HS-5 (cell line): ENCODE data around the gene BAZ2B.
"Not testable (repeated sequence)": the region's sequence is repeated elsewhere in the genome, so short reads cannot be mapped to it uniquely, and the experiment has no call there.

Experiments used
- DNase-seq: peaks from one replicate; pipeline ENCODE4 v3.0.0-alpha.2; 2012; ENCODE audit warnings: low read depth

BAZ2B gene

DNA sequence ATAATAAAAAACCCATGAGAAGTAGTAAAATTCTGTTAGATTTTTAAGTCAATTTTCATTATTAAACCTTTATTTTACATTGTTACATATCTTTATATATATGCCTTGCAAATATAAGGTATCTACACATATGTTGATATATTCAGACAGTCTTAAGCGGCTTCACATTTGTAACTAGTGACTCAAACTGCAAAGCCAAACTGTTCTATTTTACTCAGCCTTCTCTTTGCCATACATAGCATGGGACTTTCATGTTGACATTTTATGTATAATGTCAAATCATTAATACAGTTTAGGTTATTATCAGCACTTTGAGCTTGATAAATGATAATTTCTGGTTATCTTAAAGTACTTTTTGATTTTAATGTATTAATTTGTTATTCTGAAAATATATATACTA, 204.9 kb downstream of the BAZ2B start:
- DNase-seq: no peak

DNA sequence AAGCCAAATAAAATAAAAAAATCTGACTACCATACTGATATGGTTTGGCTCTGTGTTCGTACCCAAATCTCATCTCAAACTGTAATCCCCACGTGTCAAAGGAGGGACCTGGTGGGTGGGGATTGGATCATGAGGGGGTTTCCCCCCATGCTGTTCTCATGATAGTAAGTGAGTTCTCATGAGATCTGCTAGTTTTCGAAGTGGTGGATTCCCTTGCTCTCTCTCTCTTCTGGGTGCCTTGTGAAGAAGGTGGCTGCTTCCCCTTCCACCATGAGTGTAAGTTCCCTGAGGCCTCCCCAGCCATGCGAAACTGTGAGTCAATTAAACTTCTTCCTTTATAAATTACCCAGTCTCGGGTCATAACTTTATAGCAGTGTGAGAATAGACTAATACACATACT, 206.1 kb downstream of the BAZ2B start:
- DNase-seq: no peak

GRCh38 chr2:159409116-159409800, 207.1 kb downstream of the BAZ2B start:
- no peak for DNase-seq

GRCh38 chr2:159402790-159403189, 213.6 kb downstream of the BAZ2B start:
- DNase-seq: no peak

DNA sequence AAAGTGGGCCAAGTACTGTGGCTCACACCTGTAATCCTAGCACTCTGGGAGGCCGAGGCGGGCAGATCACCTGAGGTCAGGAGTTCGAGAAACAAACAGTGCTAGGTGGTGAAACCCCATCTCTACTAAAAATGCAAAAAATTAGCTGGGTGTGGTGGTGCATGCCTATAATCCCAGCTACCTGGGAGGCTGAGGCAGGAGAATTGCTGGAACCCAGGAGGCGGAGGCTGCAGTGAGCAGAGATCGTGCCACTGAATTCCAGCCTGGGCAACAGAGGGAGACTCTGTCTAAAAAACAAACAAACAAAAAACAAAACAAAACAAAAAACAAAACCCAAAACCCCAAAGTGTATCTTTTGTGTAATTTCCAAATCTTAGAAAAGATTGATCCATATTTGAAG, 214.2 kb downstream of the BAZ2B start:
- not testable (repeated sequence) for DNase-seq

DNA sequence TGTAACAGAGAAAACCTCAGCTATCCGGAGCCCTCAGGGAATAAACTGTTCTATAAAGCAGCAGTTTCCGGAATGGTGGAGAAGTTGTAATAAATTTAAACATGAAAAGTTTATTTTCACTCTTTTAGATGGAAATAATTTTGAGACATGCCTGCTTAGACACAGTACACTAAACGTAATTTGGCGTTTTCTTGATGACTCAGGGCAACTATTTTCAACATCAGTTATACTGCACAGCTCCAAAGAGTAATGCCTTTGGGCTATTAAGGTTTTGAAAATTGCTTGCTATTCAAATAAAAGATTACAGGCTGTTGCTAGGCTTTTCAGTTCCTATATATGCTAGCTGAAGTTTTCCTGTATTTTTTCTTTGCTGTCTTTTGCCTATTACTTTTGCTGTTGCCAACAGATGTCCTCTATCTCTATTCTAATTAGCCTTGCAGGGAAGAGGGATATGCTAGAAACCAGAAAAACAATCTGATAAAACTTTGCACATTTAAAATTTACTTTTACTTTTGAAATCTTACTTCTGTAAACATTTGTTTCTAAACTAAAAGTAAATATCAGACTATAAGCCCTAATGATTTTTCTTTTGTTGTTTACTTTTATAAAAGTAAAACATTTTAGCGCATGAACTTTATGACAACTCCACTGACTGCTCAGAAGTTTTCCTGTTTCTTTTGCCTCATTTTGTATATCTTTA, 216.5 kb downstream of the BAZ2B start:
- no peak for DNase-seq

DNA sequence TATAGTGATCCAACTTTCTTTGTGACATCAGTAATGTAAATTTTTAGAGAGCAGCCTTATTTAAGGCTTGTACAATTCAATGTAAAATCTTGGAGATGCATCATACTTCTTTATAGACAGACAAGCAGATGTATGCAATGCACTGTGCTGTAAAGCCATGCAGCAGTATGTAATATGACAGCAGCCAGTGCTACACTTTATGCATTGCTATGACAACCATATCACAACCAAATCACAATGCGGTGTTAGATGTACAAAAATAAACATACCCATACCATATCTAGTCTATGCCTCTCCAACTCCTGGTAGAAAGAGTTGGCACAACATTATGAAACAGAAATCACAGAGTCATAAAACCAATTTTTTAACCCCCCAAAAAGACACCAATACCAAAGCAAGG, 219.5 kb downstream of the BAZ2B start:
- DNase-seq: no peak

- no peak for DNase-seq
Measured at GRCh38 chr2:159382447-159383028, 233.8 kb downstream of the BAZ2B start.

DNA sequence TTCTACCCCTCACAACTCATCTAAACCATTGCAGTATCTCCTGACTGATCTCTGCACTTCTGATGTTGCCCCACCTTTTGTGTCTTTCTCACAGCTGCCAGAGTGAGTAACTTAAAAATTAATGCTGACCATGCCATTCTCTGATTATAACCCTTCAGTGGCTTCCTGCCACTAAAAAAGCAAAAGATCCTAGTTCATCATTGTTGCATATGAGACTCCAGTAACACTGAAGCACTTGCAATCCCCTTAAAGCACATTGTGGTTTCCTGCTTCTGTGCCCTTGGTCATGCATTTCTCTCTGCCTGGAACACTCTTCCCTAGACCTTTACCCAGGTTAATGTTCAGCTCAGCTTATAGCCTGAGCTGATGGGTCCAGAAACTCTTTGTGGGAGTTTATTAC, 234.8 kb downstream of the BAZ2B start:
- no peak for DNase-seq

- DNase-seq: no peak
Measured at GRCh38 chr2:159380685-159381239, 235.6 kb downstream of the BAZ2B start.

DNA sequence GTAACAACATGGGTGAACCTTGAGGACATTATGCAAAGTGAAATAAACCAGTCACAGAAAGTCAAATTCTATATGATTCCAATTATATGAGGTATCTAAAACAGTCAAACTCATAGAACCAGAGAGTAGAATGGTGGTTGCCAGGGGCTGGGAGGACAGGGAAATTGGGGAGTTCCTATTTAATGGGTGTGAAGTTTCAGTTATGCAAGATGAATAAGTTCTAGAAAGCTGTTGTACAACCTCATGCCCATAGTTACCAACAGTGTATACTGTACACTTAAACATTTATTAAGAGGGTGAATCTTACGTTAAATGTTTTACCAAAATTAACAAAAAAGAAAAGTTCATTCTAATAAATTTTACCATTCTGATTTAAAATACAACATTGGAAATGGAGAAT, 237.2 kb downstream of the BAZ2B start:
- no peak for DNase-seq

DNA sequence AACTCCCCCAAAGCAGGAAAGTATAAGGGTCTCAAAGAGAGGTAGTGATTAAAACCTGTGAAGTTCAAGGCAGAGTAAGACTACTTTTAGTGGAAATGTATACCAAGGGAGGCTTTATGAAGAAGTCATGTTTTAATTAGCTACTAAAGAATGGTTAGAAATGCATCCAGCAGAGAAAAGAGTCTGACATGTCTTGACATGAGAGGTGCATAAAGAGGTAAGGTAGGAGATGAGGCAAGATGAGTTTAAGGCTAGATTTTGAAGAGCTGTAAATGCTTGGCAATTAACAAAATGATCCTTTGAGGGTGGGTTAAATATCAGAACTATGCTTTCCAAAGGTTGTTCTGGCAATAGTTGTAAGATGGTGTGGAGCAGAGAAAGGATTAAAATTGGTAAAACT, 241.1 kb downstream of the BAZ2B start:
- DNase-seq: no peak

DNA sequence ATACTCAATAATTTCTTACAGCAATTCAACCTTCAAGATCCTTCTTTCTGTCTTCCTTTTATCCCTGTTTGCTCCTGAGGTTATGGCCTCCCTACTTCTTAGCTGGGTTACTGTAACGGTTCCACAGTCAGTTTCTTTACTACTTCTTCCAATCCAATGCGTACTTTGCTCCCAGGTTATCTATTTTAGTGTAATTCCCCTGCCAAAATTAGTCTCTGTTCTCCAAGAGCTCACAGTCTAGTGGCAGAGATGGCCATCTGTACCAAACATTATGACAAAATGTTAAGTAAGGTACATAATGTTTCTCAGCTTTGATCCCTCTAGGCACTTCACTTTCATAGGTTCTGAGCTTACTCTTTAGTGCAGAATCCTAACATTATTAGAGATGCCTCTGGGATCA, 244.8 kb downstream of the BAZ2B start:
- no peak for DNase-seq

GRCh38 chr2:159366538-159366937, 249.8 kb downstream of the BAZ2B start:
- no peak for DNase-seq

GRCh38 chr2:159362816-159363251, 253.5 kb downstream of the BAZ2B start:
- DNase-seq: peak; percentile 37

DNA sequence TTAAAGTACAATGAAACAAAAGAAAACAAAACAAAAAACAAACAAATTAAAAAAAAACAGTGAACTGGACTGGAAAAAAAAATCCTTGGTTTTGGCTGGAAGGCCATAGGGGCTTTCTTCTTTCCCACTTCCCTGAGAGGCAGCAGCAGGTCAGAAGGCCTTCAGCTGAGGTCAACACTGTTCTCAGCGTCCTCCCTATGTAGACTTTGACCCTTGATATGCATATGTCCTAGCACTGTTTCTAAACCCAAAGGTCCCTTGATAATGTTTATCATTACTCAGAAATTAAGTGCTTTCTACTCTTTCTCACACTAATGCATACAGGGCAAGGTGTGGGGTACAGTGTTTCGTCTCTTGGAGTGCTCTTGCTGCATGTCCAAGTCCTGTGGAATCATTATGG, 254.3 kb downstream of the BAZ2B start:
- no peak for DNase-seq

GRCh38 chr2:159361603-159362002, 254.7 kb downstream of the BAZ2B start:
- not testable (repeated sequence) for DNase-seq

DNA sequence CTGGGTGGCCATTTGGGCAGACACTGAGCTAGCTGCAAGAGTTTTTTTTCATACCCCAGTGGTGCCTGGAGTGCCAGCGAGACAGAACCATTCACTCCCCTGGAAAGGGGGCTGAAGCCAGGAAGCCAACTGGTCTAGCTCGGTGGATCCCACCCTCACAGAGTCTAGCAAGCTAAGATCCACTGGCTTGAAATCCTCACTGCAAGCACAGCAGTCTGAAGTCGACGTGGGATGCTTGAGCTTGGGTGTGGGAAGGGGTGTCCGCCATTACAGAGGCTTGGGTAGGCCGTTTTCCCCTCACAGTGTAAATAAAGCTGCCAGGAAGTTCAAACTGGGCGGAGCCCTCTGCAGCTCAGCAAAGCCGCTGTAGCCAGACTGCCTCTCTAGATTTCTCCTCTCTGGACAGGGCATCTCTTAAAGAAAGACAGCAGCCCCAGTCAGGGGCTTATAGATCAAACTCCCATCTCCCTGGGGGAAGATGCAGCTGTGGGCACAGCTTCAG, 260.2 kb downstream of the BAZ2B start:
- no peak for DNase-seq

DNA sequence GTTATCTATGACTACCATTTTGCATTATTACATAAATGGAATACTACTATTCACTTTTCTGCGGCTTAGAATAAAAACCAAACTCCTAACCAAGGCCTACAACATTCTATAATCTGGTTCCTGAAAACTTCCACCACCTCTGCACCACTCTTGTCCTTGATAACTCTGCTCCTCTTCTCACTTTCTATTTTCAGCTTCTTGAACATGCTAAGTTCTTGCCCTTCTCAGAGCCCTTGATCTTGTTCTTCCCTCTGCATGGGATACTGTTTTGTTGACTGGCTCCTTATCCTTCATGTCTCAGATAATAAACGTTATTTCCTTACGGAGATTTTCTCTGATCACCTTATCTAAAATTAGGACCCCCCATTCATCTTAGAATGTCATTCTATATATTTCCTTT, 264.4 kb downstream of the BAZ2B start:
- no peak for DNase-seq

DNA sequence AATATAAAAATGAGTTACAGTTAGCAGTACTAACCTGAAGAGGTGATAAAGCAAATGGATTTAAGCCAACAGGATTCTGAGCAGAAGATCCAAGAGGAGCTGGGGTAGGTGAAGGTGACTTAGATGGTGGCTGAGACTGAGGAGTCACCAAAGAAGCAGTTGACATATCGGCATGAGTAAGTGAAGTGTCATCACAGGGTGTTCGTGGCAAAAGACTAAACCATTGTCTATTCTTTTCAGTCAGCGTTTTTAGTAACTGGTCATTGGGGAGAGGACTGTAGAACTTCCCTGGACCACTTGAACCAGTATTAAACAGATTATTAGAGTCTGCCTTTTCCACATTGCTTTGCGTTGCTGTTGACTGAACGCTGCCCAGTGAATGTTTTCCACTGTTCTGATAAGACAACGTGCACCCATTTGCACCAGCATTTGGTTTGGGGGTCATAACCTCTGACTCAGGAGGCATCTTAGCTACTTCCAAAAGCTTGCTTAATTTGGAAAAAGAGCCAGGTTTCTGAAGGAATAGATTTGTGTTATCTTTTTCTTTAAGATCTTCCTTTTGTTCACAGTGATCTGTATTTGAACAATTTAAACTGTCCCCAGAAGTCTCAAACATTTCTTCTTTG, 266.6 kb downstream of the BAZ2B start:
- DNase-seq: no peak

GRCh38 chr2:159326569-159327255, 289.6 kb downstream of the BAZ2B start:
- no peak for DNase-seq

DNA sequence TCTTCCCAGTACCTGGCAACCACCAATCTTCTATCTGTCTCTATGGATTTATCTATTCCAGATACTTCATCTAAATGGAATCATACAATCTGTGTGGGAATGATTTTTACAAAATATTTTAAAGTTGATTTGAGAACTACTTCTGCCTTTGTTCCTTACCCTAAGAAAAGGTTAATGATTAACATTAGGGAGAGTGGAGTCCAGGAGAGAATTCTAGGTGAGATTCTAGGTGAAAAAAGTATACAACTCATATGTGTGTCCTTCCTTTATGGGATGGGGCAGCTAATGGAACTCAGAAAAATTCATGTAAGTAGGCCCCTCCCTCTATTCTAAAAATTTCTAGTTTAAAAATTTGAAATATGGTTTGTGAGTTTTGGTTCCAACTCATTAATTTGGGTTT, 293.9 kb downstream of the BAZ2B start:
- DNase-seq: no peak
